GM19193 (cell line): ENCODE results near the gene MPP4.
A peak's percentile ranks its signal among the peaks of the same experiment; 100 is the strongest.

Experiments used
- POLR2A ChIP-seq: IDR thresholded peaks from 4 replicates; pipeline ENCODE4 v1.6.1; 2011; ENCODE audit not compliant: insufficient read depth, insufficient read length; ENCODE audit errors: extremely low read depth

MPP4 gene

GRCh38 chr2:201654616-201655384 is 43.6 kb downstream of the MPP4 start:
- TF ChIP-seq POLR2A = no peak

- no peak for TF ChIP-seq POLR2A
Measured at GRCh38 chr2:201653221-201653620, 45.2 kb downstream of the MPP4 start.

- no peak for TF ChIP-seq POLR2A
Measured at GRCh38 chr2:201649442-201649841, 49.0 kb downstream of the MPP4 start.

GRCh38 chr2:201647431-201647830 is 51.0 kb downstream of the MPP4 start:
- no peak for TF ChIP-seq POLR2A

- no peak for TF ChIP-seq POLR2A
Measured at GRCh38 chr2:201644001-201644400, 54.4 kb downstream of the MPP4 start.

GRCh38 chr2:201643216-201643890 is 55.1 kb downstream of the MPP4 start, which contains the start of gene TMEM237:
TMEM237 (minus strand) TSS chr2:201643503; CDS start chr2:201643400, 103 bp downstream.
- TF ChIP-seq POLR2A = no peak

- TF ChIP-seq POLR2A = peak; percentile 77
Measured at GRCh38 chr2:201642579-201643215, 55.7 kb downstream of the MPP4 start.

- TF ChIP-seq POLR2A = no peak
Measured at GRCh38 chr2:201642086-201642578, 56.3 kb downstream of the MPP4 start.

GRCh38 chr2:201639205-201639604 is 59.2 kb downstream of the MPP4 start:
- no peak for TF ChIP-seq POLR2A

GRCh38 chr2:201638326-201638725 is 60.1 kb downstream of the MPP4 start:
- no peak for TF ChIP-seq POLR2A

GRCh38 chr2:201633661-201634249 is 64.7 kb downstream of the MPP4 start:
- no peak for TF ChIP-seq POLR2A

GRCh38 chr2:201631041-201631440 is 67.4 kb downstream of the MPP4 start:
- no peak for TF ChIP-seq POLR2A

- no peak for TF ChIP-seq POLR2A
Measured at GRCh38 chr2:201630577-201630976, 67.9 kb downstream of the MPP4 start.

- no peak for TF ChIP-seq POLR2A
Measured at GRCh38 chr2:201628545-201628944, 69.9 kb downstream of the MPP4 start.

- TF ChIP-seq POLR2A = no peak
Measured at GRCh38 chr2:201622306-201622970, 76.0 kb downstream of the MPP4 start.

GRCh38 chr2:201621293-201621999 is 77.0 kb downstream of the MPP4 start:
- TF ChIP-seq POLR2A = no peak
